Liver (tissue), 9 donors: ENCODE results near the gene PISD. TPM values are rescaled to one million over a fixed set of nuclear protein-coding genes. Genes with fewer than 3 reads are reported as not detected.
"Not testable (repeated sequence)": the region's sequence is repeated elsewhere in the genome, so short reads cannot be mapped to it uniquely, and the experiment has no call there.

Experiments
- DNase-seq: peaks from one replicate; pipeline ENCODE4 v3.0.0-alpha.2; 2017; ENCODE audit warnings: low spot score
- H3K27ac ChIP-seq, 2 donors: one replicate each; pipeline ENCODE4 v1.7.0; 2013; ENCODE audit warnings: inconsistent platforms in 2 of 2, low read length in 2 of 2, control low read depth in 1 of 2, low read depth in 1 of 2, mild to moderate bottlenecking in 1 of 2
- H3K27me3 ChIP-seq, 4 donors: one replicate each; pipeline versions ENCODE4 v1.6.1 to v1.7.0; 2013; ENCODE audit warnings: low read length in 3 of 4, inconsistent platforms in 1 of 4, mild to moderate bottlenecking in 1 of 4, moderate library complexity in 1 of 4; ENCODE audit not compliant: control insufficient read depth in 4 of 4, insufficient read depth in 4 of 4
- H3K36me3 ChIP-seq, 4 donors: one replicate each; pipeline versions ENCODE4 v1.6.1 to v1.7.0; 2013; ENCODE audit warnings: low read length in 3 of 4, mild to moderate bottlenecking in 3 of 4, low read depth in 1 of 4, moderate library complexity in 1 of 4; ENCODE audit not compliant: control insufficient read depth in 4 of 4, insufficient read depth in 3 of 4
- H3K4me1 ChIP-seq, 4 donors: one replicate each; pipeline versions ENCODE4 v1.6.1 to v1.7.0; 2013; ENCODE audit warnings: low read length in 3 of 4, mild to moderate bottlenecking in 3 of 4, moderate library complexity in 1 of 4; ENCODE audit not compliant: control insufficient read depth in 4 of 4, insufficient read depth in 4 of 4
- H3K4me3 ChIP-seq, 3 donors: one replicate each; pipeline versions ENCODE4 v1.6.1 to v1.7.0; 2013; ENCODE audit warnings: low read length in 3 of 3, control low read depth in 1 of 3, low read depth in 1 of 3, mild to moderate bottlenecking in 1 of 3
- H3K9ac ChIP-seq, 2 donors: one replicate each; pipeline ENCODE4 v1.7.0; 2013; ENCODE audit warnings: low read length in 2 of 2, mild to moderate bottlenecking in 2 of 2, moderate library complexity in 2 of 2, control low read depth in 1 of 2, low read depth in 1 of 2
- H3K9me3 ChIP-seq, 4 donors: one replicate each; pipeline versions ENCODE4 v1.6.1 to v1.7.0; 2013; ENCODE audit warnings: low read length in 3 of 4; ENCODE audit not compliant: control insufficient read depth in 4 of 4
- ATF3 ChIP-seq: IDR thresholded peaks from 2 replicates; pipeline ENCODE4 v1.6.1; 2016; ENCODE audit warnings: antibody characterized with exemption
- EGR1 ChIP-seq, 2 donors: IDR thresholded peaks; 2 replicates each; pipeline ENCODE4 v1.6.1; 2016 to 2018; ENCODE audit warnings: antibody characterized with exemption in 2 of 2, low read depth in 2 of 2
- FOXA1 ChIP-seq: IDR thresholded peaks from 2 replicates; pipeline ENCODE4 v1.6.1; 2016; ENCODE audit warnings: antibody characterized with exemption
- FOXA2 ChIP-seq: IDR thresholded peaks from 2 replicates; pipeline ENCODE4 v1.6.1; 2016; ENCODE audit warnings: antibody characterized with exemption
- GABPA ChIP-seq, 2 donors: IDR thresholded peaks in 1 of 2; conservative IDR thresholded peaks in 1 of 2; 2 replicates each; pipeline ENCODE4 v1.6.1; 2016; ENCODE audit warnings: antibody characterized with exemption in 2 of 2, mild to moderate bottlenecking in 1 of 2, moderate library complexity in 1 of 2
- HNF4A ChIP-seq, 2 donors: conservative IDR thresholded peaks; 2 replicates each; pipeline ENCODE4 v1.6.1; 2016; ENCODE audit warnings: antibody characterized with exemption in 2 of 2, mild to moderate bottlenecking in 2 of 2
- HNF4G ChIP-seq: IDR thresholded peaks from 2 replicates; pipeline ENCODE4 v1.6.1; 2016; ENCODE audit warnings: antibody characterized with exemption
- JUND ChIP-seq, 2 donors: IDR thresholded peaks; 2 replicates each; pipeline ENCODE4 v1.6.1; 2016; ENCODE audit warnings: antibody characterized with exemption in 2 of 2
- MAX ChIP-seq: IDR thresholded peaks from 2 replicates; pipeline ENCODE4 v1.6.1; 2016; ENCODE audit warnings: antibody characterized with exemption
- NR2F2 ChIP-seq: IDR thresholded peaks from 2 replicates; pipeline ENCODE4 v1.6.1; 2016; ENCODE audit warnings: antibody characterized with exemption
- RAD21 ChIP-seq, 2 donors: IDR thresholded peaks; 2 replicates each; pipeline ENCODE4 v1.6.1; 2016; ENCODE audit warnings: antibody characterized with exemption in 2 of 2, mild to moderate bottlenecking in 2 of 2
- REST ChIP-seq: IDR thresholded peaks from 2 replicates; pipeline ENCODE4 v1.6.1; 2016; ENCODE audit warnings: antibody characterized with exemption, mild to moderate bottlenecking
- RXRA ChIP-seq, 2 donors: IDR thresholded peaks; 2 replicates each; pipeline ENCODE4 v1.6.1; 2017 to 2018; ENCODE audit warnings: antibody characterized with exemption in 2 of 2, mild to moderate bottlenecking in 1 of 2
- SP1 ChIP-seq: IDR thresholded peaks from 2 replicates; pipeline ENCODE4 v1.6.1; 2018; ENCODE audit warnings: antibody characterized with exemption, mild to moderate bottlenecking
- TAF1 ChIP-seq: conservative IDR thresholded peaks from 2 replicates; pipeline ENCODE4 v1.6.1; 2016; ENCODE audit warnings: antibody characterized with exemption, mild to moderate bottlenecking
- ZBTB33 ChIP-seq: IDR thresholded peaks from 2 replicates; pipeline ENCODE4 v1.6.1; 2016; ENCODE audit warnings: antibody characterized with exemption
- WGBS: extraction: QIAGEN DNeasy Blood & Tissue Kit; methylation state at CpG from one replicate; pipeline ENCODE4 v1.1.7; 2013; 5-methylcytosine and 5-hydroxymethylcytosine counted together
- polyA plus RNA-seq, 2 donors: library from polyadenylated mRNA; stranded (reverse) in 1 of 2; unstranded in 1 of 2; fragments of 200-250 nt in 1 of 2; fragments of >200 nt in 1 of 2; fragmentation: Nextera tagmentation in 1 of 2; extraction: Ambion mirVana in 1 of 2; gene quantifications; one replicate each; pipeline versions ENCODE4 v1.2.1 to v1.2.3, GENCODE V29; 2013 to 2015
- total RNA-seq, 2 donors: library from RNA; depleted of rRNA; stranded (reverse); fragments of >200 nt; gene quantifications; one replicate each; pipeline ENCODE4 v1.2.3, GENCODE V29; 2014
- donor health status: healthy.
- donor health status: healthy.
- donor health status: healthy.
- donor health status: healthy.
- donor health status: healthy.

Gene PISD
- total and polyA plus RNA-seq, 4 donors, result 14.7 to 28.3 (median 20.4) TPM

- Histone ChIP-seq H3K36me3 (no peaks in the 10 kb centered on the region), H3K4me1 (no peaks in the 10 kb centered on the region), H3K27ac (no peak overlapping the region), H3K4me3 (no peak overlapping the region), H3K9ac (no peak overlapping the region), H3K9me3 (no peaks in the 10 kb centered on the region), H3K27me3 (no peaks in the 10 kb centered on the region)
- DNase-seq, result no peak
- TF ChIP-seq GABPA (IDR thresholded peaks at IDR 0.05 in 1 of 2, conservative IDR thresholded peaks at IDR 0.05 in 1 of 2) (no peak), JUND (IDR thresholded peaks at IDR 0.05) (no peak), FOXA1 (no peak), FOXA2 (no peak), HNF4A (conservative IDR thresholded peaks at IDR 0.05) (no peak), NR2F2 (no peak), SP1 (no peak), EGR1 (IDR thresholded peaks at IDR 0.05; ENCODE audit: low read depth in 2 of 2) (no peak), REST (no peak), TAF1 (no peak), HNF4G (no peak), ZBTB33 (no peak), MAX (no peak), RXRA (IDR thresholded peaks at IDR 0.05) (no peak), ATF3 (no peak), RAD21 (IDR thresholded peaks at IDR 0.05) (no peak)
- 93% methylated on average over 2 of the region's 2 CpGs for WGBS
Observed at GRCh38 chr22:31595271-31595670, 66.7 kb downstream of the PISD start.

- H3K27ac ChIP-seq, H3K4me1 ChIP-seq, DNase-seq, H3K9ac ChIP-seq, H3K9me3 ChIP-seq, H3K4me3 ChIP-seq, H3K27me3 ChIP-seq: not testable (repeated sequence)
- 100% methylated on average over 1 of the region's 2 CpGs for WGBS
- peaks cover 0 to 11% (median 3%) of the 10 kb centered on the region in 4 donors for H3K36me3 ChIP-seq
Observed at GRCh38 chr22:31590161-31590560, 71.9 kb downstream of the PISD start.
